Mucosa of rectum (tissue), 2 donors: ENCODE results near the gene PSMG3.
"Not testable (repeated sequence)": the region's sequence is repeated elsewhere in the genome, so short reads cannot be mapped to it uniquely, and the experiment has no call there.

ENCODE experiments used
- H3K27ac ChIP-seq, 2 donors: one replicate each; pipeline ENCODE4 v1.7.0; 2013; ENCODE audit warnings: inconsistent platforms in 2 of 2, low read depth in 2 of 2, low read length in 2 of 2
- H3K27me3 ChIP-seq, 2 donors: one replicate each; pipeline ENCODE4 v1.7.0; 2013; ENCODE audit warnings: low read length in 2 of 2; ENCODE audit not compliant: control insufficient read depth in 2 of 2, insufficient read depth in 2 of 2
- H3K36me3 ChIP-seq, 2 donors: one replicate each; pipeline ENCODE4 v1.7.0; 2013; ENCODE audit warnings: low read length in 2 of 2; ENCODE audit not compliant: control insufficient read depth in 2 of 2, insufficient read depth in 2 of 2
- H3K4me1 ChIP-seq, 2 donors: one replicate each; pipeline ENCODE4 v1.7.0; 2013; ENCODE audit warnings: low read length in 2 of 2, mild to moderate bottlenecking in 1 of 2; ENCODE audit not compliant: control insufficient read depth in 2 of 2, insufficient read depth in 2 of 2
- H3K4me3 ChIP-seq, 2 donors: one replicate each; pipeline ENCODE4 v1.7.0; 2013; ENCODE audit warnings: low read length in 2 of 2
- H3K9ac ChIP-seq, 2 donors: one replicate each; pipeline ENCODE4 v1.7.0; 2013; ENCODE audit warnings: low read length in 2 of 2, low read depth in 1 of 2, mild to moderate bottlenecking in 1 of 2
- H3K9me3 ChIP-seq, 2 donors: one replicate each; pipeline ENCODE4 v1.7.0; 2013; ENCODE audit warnings: low read length in 2 of 2; ENCODE audit not compliant: control insufficient read depth in 2 of 2
- donor health status: healthy.
- donor health status: Normal muscosa, but diverticular disease.

Gene PSMG3

DNA sequence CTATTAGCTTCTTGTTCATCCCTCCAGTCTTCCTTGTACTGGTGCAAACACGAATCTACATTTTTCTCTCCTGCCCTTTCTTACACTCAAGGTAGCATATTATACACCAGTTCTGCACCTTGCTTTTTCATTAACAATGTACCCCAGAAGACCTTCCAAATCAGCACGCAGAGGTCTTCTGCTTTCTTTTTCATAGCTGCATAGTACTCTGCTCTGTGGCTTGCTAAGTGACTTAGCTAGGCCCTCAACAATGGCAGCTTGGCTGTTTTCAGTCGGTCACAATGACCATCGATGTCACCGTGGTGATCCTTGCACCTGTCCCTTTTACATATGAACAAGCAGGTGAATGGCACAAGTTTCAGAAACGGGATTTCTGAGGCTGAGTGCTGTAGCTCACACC is 44.4 kb downstream of the PSMG3 start:
- no peak overlapping the region for H3K27ac ChIP-seq
- no peak overlapping the region for H3K9ac ChIP-seq
- H3K9me3 ChIP-seq: no peaks in the 10 kb centered on the region
- H3K4me3 ChIP-seq: no peak overlapping the region
- no peaks in the 10 kb centered on the region for H3K36me3 ChIP-seq
- H3K4me1 ChIP-seq: peaks cover 10 to 21% of the 10 kb centered on the region in 2 donors
- no peaks in the 10 kb centered on the region for H3K27me3 ChIP-seq

GRCh38 chr7:1523844-1524243 is 46.0 kb downstream of the PSMG3 start:
- Histone ChIP-seq H3K4me3 (peak overlapping the region; percentile 59 to 67), H3K36me3 (no peaks in the 10 kb centered on the region), H3K9me3 (no peaks in the 10 kb centered on the region), H3K4me1 (peaks cover 7 to 21% of the 10 kb centered on the region in 2 donors), H3K27me3 (no peaks in the 10 kb centered on the region), H3K9ac (peak overlapping the region; percentile 63 to 75), H3K27ac (peak overlapping the region; percentile 79 to 89)

- Histone ChIP-seq H3K4me3 (peak overlapping the region; percentile 59 to 67), H3K9ac (peak overlapping the region; percentile 63 to 75), H3K36me3 (no peaks in the 10 kb centered on the region), H3K27ac (peak overlapping the region; percentile 79 to 89), H3K27me3 (peaks cover 0 to under 1% of the 10 kb centered on the region in 2 donors), H3K4me1 (peaks cover 7 to 21% of the 10 kb centered on the region in 2 donors), H3K9me3 (no peaks in the 10 kb centered on the region)
Measured at GRCh38 chr7:1523208-1523607, 46.6 kb downstream of the PSMG3 start.

GRCh38 chr7:1521456-1521855 is 48.4 kb downstream of the PSMG3 start:
- Histone ChIP-seq H3K27me3 (peaks cover 0 to 3% of the 10 kb centered on the region in 2 donors), H3K36me3 (no peaks in the 10 kb centered on the region), H3K27ac (no peak overlapping the region), H3K9me3 (no peaks in the 10 kb centered on the region), H3K4me3 (no peak overlapping the region), H3K4me1 (peaks cover 7 to 18% of the 10 kb centered on the region in 2 donors), H3K9ac (no peak overlapping the region)

DNA sequence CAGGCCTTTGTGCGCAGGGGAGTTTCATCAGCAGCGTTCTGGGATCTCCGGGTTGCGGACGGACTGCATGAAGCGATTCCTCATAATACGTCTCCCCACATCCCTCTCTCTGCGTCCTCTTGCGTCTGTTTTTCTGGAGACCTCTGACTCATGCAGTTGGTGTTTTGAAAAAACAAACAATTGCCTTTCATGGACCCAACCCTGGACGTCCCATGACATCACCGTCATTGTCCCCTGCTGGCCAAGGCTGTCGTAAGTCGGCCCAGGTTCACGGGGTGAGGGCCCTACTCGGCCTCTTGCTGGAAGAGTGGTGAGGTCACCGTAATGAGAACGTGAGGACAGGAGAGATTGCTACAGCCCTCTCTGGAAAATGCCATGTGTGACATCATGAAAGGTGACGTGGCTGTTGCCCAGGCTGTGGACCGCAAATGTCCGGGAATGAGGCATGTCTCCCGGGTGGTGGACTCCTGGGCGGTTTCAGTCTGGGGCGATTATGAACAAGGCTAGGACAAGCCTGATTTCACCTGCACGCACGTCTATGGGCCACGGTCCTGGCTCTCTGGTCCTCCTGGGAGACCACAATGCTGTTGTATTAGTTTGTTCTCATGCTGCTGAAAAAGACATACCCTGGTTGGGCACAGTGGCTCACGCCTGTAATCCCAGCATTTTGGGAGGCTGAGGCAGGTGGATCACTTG is 49.1 kb downstream of the PSMG3 start:
- no peaks in the 10 kb centered on the region for H3K9me3 ChIP-seq
- no peak overlapping the region for H3K9ac ChIP-seq
- H3K27ac ChIP-seq: no peak overlapping the region
- peaks cover 7 to 16% of the 10 kb centered on the region in 2 donors for H3K4me1 ChIP-seq
- H3K27me3 ChIP-seq: peaks cover 0 to 3% of the 10 kb centered on the region in 2 donors
- no peaks in the 10 kb centered on the region for H3K36me3 ChIP-seq
- no peak overlapping the region for H3K4me3 ChIP-seq

GRCh38 chr7:1519322-1519922 is 50.4 kb downstream of the PSMG3 start:
- H3K27ac ChIP-seq, H3K9ac ChIP-seq, H3K36me3 ChIP-seq, H3K4me3 ChIP-seq, H3K27me3 ChIP-seq, H3K9me3 ChIP-seq: not testable (repeated sequence)
- H3K4me1 ChIP-seq: peaks cover 7 to 16% of the 10 kb centered on the region in 2 donors
